ENCODE results near the gene CCL5. TPM values are rescaled to one million over a fixed set of nuclear protein-coding genes. Genes with fewer than 3 reads are reported as not detected.

The CCL5 gene
- polyA plus RNA-seq, 1 donor from 2014 or later: not detected

DNA sequence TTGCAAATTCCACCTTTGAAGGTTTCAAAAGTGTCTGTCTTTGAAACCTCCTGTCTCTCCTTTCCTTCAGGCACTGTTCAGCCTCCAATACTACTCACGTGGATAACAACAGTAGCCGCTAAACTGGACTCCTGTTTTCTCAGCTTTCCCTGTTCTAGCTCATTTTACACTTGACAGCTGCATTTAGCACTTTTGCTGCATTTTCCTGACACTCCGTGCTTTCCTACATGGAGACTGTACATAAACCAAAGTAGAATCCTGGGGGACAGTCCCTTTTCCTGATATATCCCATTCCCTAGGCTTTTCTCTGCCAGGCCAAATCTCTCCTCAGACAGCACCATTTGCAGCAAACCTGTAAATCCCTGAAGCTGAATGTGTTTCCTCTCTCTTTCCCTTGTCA, 3.6 kb downstream of the CCL5 start:
- Histone ChIP-seq H4K20me1 (ENCODE audit: insufficient read depth) (no peaks in the 10 kb centered on the region), H3K79me2 (replicated peaks; ENCODE audit: insufficient read depth, low read length) (no peaks in the 10 kb centered on the region), H3K4me2 (ENCODE audit: low read length) (no peak overlapping the region), H3K9ac (ENCODE audit: low read length) (no peak overlapping the region), H2AFZ (ENCODE audit: low read depth, low read length) (no peak overlapping the region), H3K36me3 (ENCODE audit: insufficient read depth, low read length) (no peaks in the 10 kb centered on the region), H3K4me3 (ENCODE audit: low read length) (no peak overlapping the region), H3K27me3 (ENCODE audit: insufficient read depth, low read depth, low read length) (no peaks in the 10 kb centered on the region), H3K9me2 (ENCODE audit: insufficient read depth, low read length) (no peaks in the 10 kb centered on the region), H3K27ac (ENCODE audit: low read length) (no peak overlapping the region), H3K9me3 (ENCODE audit: low read length) (no peaks in the 10 kb centered on the region), H3F3A (ENCODE audit: insufficient read depth, low read length, poor library complexity, severe bottlenecking) (no peaks in the 10 kb centered on the region)
- TF ChIP-seq SMC3 (conservative IDR thresholded peaks at IDR 0.05; ENCODE audit: poor library complexity) (no peak), RAD21 (conservative IDR thresholded peaks at IDR 0.05) (no peak), EP300 (conservative IDR thresholded peaks at IDR 0.05; ENCODE audit: poor library complexity, severe bottlenecking) (no peak), POLR2AphosphoS5 (IDR thresholded peaks at IDR 0.05) (no peak)

DNA sequence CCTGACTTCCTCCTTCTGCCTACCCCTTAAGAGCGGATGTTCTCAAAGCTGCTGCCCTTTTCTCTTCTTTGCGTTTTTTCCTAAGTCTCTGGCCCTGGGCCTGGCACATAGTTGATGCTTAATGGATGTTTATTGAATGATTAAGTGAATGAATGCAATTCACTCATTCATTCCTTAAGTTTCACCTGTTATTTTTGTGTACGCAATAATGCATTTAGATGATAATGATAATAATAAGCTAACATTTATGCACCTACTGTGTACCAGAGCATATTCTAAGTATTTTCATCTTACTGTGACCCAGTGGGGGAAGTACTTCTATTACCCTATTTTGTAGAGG, 4.4 kb downstream of the CCL5 start:
- Histone ChIP-seq H3K4me3 (ENCODE audit: low read length) (no peak overlapping the region), H3K36me3 (ENCODE audit: insufficient read depth, low read length) (no peaks in the 10 kb centered on the region), H3K4me2 (ENCODE audit: low read length) (no peak overlapping the region), H3K79me2 (replicated peaks; ENCODE audit: insufficient read depth, low read length) (no peaks in the 10 kb centered on the region), H3F3A (ENCODE audit: insufficient read depth, low read length, poor library complexity, severe bottlenecking) (no peaks in the 10 kb centered on the region), H2AFZ (ENCODE audit: low read depth, low read length) (no peak overlapping the region), H3K9me3 (ENCODE audit: low read length) (no peaks in the 10 kb centered on the region), H3K27ac (ENCODE audit: low read length) (no peak overlapping the region), H4K20me1 (ENCODE audit: insufficient read depth) (no peaks in the 10 kb centered on the region), H3K9me2 (ENCODE audit: insufficient read depth, low read length) (no peaks in the 10 kb centered on the region), H3K27me3 (ENCODE audit: insufficient read depth, low read depth, low read length) (no peaks in the 10 kb centered on the region), H3K9ac (ENCODE audit: low read length) (no peak overlapping the region)
- TF ChIP-seq TAF1 (IDR thresholded peaks at IDR 0.05; ENCODE audit: low read depth) (no peak), RAD21 (conservative IDR thresholded peaks at IDR 0.05) (no peak), POLR2AphosphoS5 (IDR thresholded peaks at IDR 0.05) (no peak), MXI1 (conservative IDR thresholded peaks at IDR 0.05; ENCODE audit: poor library complexity, severe bottlenecking) (no peak), EZH2 (IDR thresholded peaks at IDR 0.05; ENCODE audit: borderline replicate concordance, insufficient read depth, low read length, poor library complexity, severe bottlenecking) (no peak), EP300 (conservative IDR thresholded peaks at IDR 0.05; ENCODE audit: poor library complexity, severe bottlenecking) (no peak), SMC3 (conservative IDR thresholded peaks at IDR 0.05; ENCODE audit: poor library complexity) (no peak)
- TF ChIP-seq, protein P1, sequence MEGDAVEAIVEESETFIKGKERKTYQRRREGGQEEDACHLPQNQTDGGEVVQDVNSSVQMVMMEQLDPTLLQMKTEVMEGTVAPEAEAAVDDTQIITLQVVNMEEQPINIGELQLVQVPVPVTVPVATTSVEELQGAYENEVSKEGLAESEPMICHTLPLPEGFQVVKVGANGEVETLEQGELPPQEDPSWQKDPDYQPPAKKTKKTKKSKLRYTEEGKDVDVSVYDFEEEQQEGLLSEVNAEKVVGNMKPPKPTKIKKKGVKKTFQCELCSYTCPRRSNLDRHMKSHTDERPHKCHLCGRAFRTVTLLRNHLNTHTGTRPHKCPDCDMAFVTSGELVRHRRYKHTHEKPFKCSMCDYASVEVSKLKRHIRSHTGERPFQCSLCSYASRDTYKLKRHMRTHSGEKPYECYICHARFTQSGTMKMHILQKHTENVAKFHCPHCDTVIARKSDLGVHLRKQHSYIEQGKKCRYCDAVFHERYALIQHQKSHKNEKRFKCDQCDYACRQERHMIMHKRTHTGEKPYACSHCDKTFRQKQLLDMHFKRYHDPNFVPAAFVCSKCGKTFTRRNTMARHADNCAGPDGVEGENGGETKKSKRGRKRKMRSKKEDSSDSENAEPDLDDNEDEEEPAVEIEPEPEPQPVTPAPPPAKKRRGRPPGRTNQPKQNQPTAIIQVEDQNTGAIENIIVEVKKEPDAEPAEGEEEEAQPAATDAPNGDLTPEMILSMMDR (IDR thresholded peaks at IDR 0.05; ENCODE audit: poor library complexity, severe bottlenecking): no peak
- TF ChIP-seq, protein P2, sequence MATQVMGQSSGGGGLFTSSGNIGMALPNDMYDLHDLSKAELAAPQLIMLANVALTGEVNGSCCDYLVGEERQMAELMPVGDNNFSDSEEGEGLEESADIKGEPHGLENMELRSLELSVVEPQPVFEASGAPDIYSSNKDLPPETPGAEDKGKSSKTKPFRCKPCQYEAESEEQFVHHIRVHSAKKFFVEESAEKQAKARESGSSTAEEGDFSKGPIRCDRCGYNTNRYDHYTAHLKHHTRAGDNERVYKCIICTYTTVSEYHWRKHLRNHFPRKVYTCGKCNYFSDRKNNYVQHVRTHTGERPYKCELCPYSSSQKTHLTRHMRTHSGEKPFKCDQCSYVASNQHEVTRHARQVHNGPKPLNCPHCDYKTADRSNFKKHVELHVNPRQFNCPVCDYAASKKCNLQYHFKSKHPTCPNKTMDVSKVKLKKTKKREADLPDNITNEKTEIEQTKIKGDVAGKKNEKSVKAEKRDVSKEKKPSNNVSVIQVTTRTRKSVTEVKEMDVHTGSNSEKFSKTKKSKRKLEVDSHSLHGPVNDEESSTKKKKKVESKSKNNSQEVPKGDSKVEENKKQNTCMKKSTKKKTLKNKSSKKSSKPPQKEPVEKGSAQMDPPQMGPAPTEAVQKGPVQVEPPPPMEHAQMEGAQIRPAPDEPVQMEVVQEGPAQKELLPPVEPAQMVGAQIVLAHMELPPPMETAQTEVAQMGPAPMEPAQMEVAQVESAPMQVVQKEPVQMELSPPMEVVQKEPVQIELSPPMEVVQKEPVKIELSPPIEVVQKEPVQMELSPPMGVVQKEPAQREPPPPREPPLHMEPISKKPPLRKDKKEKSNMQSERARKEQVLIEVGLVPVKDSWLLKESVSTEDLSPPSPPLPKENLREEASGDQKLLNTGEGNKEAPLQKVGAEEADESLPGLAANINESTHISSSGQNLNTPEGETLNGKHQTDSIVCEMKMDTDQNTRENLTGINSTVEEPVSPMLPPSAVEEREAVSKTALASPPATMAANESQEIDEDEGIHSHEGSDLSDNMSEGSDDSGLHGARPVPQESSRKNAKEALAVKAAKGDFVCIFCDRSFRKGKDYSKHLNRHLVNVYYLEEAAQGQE (IDR thresholded peaks at IDR 0.05; ENCODE audit: borderline replicate concordance): no peak
